ENCODE data around the gene BARX2.

The BARX2 gene

DNA sequence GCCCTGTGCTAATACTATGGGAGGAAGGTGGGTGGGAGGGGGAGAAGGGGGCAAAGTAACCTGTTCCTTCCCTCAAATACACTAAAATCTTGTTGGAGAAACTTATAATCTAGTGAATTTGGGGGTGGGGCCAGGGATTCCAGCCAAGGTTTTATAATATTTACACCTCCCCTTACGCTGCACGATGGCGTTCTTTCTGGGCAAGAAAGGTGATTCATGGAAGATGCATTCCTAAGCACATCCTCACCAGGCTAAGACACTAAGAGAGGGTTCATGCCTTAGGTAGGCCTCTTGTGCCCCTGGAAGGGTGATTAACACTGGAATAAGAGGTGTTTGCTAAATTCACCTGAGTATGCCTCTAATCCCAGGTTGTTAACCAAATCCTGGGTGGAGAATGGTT is 82.6 kb downstream of the BARX2 start:
- Histone ChIP-seq H3K27ac (no peak overlapping the region), H3K9me3 (ENCODE audit: low read depth, low read length) (no peaks in the 10 kb centered on the region), H3K4me3 (no peak overlapping the region), H3K36me3 (ENCODE audit: insufficient read depth, low read length) (no peaks in the 10 kb centered on the region), H3K9ac (ENCODE audit: insufficient read length) (no peak overlapping the region)
- DNase-seq (ENCODE audit: low read depth, low spot score): no peak
- no peak for TF ChIP-seq FOXP2 (optimal IDR thresholded peaks at IDR 0.05; ENCODE audit: control extremely low read depth, extremely low read length, insufficient read depth)
- no peak for TF ChIP-seq POLR2AphosphoS5 (IDR thresholded peaks at IDR 0.05; ENCODE audit: borderline replicate concordance, low read depth, low read length)
- no peak for TF ChIP-seq EZH2 (IDR thresholded peaks at IDR 0.05)

DNA sequence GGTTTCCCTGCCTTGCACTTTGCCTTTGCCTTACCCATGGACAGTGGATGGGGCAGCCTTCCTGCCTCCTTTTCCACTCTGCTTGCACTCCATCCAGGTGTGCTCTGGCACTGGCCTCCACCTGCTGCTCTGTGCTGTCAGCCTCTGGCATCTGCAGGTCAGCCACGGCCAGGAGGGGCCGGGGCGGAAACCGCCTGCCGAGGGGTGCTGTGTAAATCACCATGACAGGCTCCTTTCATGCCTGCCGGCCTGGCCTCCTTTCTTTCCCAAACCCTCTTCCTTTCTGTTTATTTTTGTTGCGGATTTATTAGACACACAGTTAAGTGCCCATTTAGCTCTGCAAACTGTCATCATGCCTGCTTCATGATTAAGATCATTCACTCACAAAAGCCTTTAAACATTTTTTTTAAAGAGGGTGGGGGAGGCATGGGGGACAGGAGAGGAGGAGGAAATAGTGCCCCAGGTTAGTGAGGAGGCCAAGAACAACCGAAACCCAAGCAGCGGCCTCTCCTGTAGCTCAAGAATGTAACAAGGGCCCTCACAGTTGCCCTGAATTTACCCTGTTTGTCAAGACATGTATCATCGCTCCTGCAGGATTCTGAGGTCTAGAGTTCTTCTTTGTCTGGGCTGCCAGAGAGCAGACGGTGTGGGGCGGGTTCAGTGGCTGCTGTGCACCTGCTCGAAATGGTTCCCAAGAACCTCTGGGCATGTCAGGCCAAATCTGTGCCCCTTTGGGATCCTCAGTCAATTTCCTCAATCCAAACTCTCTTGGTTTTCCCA is 83.3 kb downstream of the BARX2 start:
- no peak overlapping the region for H3K27ac ChIP-seq
- no peak overlapping the region for H3K9ac ChIP-seq (ENCODE audit: insufficient read length)
- no peak for DNase-seq (ENCODE audit: low read depth, low spot score)
- no peaks in the 10 kb centered on the region for H3K36me3 ChIP-seq (ENCODE audit: insufficient read depth, low read length)
- no peak for TF ChIP-seq POLR2AphosphoS5 (IDR thresholded peaks at IDR 0.05; ENCODE audit: borderline replicate concordance, low read depth, low read length)
- TF ChIP-seq EZH2 (IDR thresholded peaks at IDR 0.05): no peak
- TF ChIP-seq FOXP2 (optimal IDR thresholded peaks at IDR 0.05; ENCODE audit: control extremely low read depth, extremely low read length, insufficient read depth): no peak
- H3K4me3 ChIP-seq: no peak overlapping the region
- no peaks in the 10 kb centered on the region for H3K9me3 ChIP-seq (ENCODE audit: low read depth, low read length)

DNA sequence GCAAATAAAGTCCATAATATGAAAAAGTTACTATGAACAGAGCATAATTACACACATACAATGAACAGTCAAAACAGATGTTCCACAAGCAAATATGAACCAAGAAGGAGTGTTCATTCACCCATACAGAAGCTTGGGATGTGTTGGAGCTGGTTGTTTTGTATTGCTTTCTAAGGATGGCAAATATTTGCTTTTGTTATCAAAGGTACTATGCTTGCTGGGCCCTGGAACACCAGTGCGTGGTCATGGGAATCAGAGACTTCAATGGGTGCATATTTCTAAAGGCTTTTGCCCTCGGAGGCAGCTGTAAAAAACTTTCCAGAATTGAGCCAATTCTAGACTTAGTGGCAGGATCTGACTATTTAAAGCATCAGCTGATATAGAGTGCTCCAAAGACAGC is 85.1 kb downstream of the BARX2 start:
- H3K27ac ChIP-seq: no peak overlapping the region
- no peak for DNase-seq (ENCODE audit: low read depth, low spot score)
- H3K9ac ChIP-seq (ENCODE audit: insufficient read length): no peak overlapping the region
- H3K4me3 ChIP-seq: no peak overlapping the region
- H3K9me3 ChIP-seq (ENCODE audit: low read depth, low read length): no peaks in the 10 kb centered on the region
- no peak for TF ChIP-seq EZH2 (IDR thresholded peaks at IDR 0.05)
- TF ChIP-seq POLR2AphosphoS5 (IDR thresholded peaks at IDR 0.05; ENCODE audit: borderline replicate concordance, low read depth, low read length): no peak
- TF ChIP-seq FOXP2 (optimal IDR thresholded peaks at IDR 0.05; ENCODE audit: control extremely low read depth, extremely low read length, insufficient read depth): no peak
- H3K36me3 ChIP-seq (ENCODE audit: insufficient read depth, low read length): no peaks in the 10 kb centered on the region

DNA sequence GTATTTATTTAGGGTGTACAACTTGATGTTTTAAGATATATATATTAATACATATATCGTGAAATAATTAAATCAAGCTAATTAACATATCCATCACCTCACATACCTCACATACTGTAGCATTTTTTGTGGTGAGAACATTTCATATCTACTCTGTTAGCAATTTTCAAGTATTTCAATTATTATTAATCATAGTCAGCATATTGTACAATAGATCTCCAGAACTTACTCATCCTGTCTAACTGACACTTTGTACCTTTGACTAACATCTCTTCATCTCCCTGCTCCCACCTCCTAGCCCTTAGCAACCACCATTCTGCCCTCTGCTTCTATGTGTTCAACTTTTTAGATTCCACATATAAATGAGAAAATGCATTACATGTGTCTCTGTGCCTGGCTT is 108.4 kb downstream of the BARX2 start:
- H3K9ac ChIP-seq (ENCODE audit: insufficient read length): no peak overlapping the region
- H3K4me3 ChIP-seq: no peak overlapping the region
- no peaks in the 10 kb centered on the region for H3K9me3 ChIP-seq (ENCODE audit: low read depth, low read length)
- TF ChIP-seq EZH2 (IDR thresholded peaks at IDR 0.05): no peak
- TF ChIP-seq POLR2AphosphoS5 (IDR thresholded peaks at IDR 0.05; ENCODE audit: borderline replicate concordance, low read depth, low read length): no peak
- TF ChIP-seq FOXP2 (optimal IDR thresholded peaks at IDR 0.05; ENCODE audit: control extremely low read depth, extremely low read length, insufficient read depth): no peak
- H3K27ac ChIP-seq: no peak overlapping the region
- DNase-seq (ENCODE audit: low read depth, low spot score): no peak
- no peaks in the 10 kb centered on the region for H3K36me3 ChIP-seq (ENCODE audit: insufficient read depth, low read length)

DNA sequence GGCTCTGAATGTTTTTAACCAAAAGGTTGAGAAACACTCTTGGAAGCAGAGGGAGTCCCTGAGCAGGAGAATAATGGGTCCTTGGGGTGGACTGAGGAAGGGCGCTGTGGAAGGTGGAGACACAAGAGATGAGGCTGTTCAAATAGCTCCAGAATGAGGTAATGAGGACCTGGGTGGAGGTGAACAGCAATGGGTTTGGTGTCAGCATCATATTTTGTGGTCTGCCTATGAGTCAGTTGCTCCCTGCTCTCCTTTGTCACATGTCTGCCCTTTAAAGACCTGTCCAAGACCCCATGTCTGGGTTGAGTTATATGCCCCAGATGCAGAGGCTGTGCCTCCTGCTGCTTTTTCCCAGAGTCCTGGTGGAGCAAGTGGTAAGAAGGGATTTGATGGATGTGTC is 113.6 kb downstream of the BARX2 start:
- H3K36me3 ChIP-seq (ENCODE audit: insufficient read depth, low read length): no peaks in the 10 kb centered on the region
- DNase-seq (ENCODE audit: low read depth, low spot score): no peak
- H3K9ac ChIP-seq (ENCODE audit: insufficient read length): no peak overlapping the region
- no peak for TF ChIP-seq POLR2AphosphoS5 (IDR thresholded peaks at IDR 0.05; ENCODE audit: borderline replicate concordance, low read depth, low read length)
- no peak for TF ChIP-seq FOXP2 (optimal IDR thresholded peaks at IDR 0.05; ENCODE audit: control extremely low read depth, extremely low read length, insufficient read depth)
- TF ChIP-seq EZH2 (IDR thresholded peaks at IDR 0.05): no peak
- H3K9me3 ChIP-seq (ENCODE audit: low read depth, low read length): no peaks in the 10 kb centered on the region
- no peak overlapping the region for H3K4me3 ChIP-seq
- no peak overlapping the region for H3K27ac ChIP-seq

DNA sequence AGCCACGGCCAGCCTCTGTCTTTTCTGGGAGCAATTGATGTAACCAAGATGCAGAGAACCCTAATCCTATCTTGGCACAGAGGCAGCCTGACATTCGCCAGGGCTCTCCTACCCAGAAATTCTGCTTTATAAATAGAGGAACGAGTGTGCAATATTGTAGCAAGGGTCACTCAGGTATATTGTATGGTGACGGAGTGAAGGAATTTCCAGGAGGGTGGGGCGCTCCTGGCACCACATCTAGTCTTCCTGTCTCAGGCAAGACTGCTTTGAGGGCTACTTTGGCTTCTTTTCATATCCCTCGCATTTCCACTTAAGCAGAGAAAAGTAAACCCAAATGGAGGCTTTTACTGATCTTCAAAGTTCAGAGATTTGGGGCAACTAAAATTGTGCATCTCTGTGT is 114.4 kb downstream of the BARX2 start:
- Histone ChIP-seq H3K27ac (no peak overlapping the region), H3K36me3 (ENCODE audit: insufficient read depth, low read length) (no peaks in the 10 kb centered on the region), H3K4me3 (no peak overlapping the region), H3K9ac (ENCODE audit: insufficient read length) (no peak overlapping the region), H3K9me3 (ENCODE audit: low read depth, low read length) (no peaks in the 10 kb centered on the region)
- TF ChIP-seq EZH2 (IDR thresholded peaks at IDR 0.05): no peak
- no peak for TF ChIP-seq FOXP2 (optimal IDR thresholded peaks at IDR 0.05; ENCODE audit: control extremely low read depth, extremely low read length, insufficient read depth)
- no peak for TF ChIP-seq POLR2AphosphoS5 (IDR thresholded peaks at IDR 0.05; ENCODE audit: borderline replicate concordance, low read depth, low read length)
- DNase-seq (ENCODE audit: low read depth, low spot score): no peak

DNA sequence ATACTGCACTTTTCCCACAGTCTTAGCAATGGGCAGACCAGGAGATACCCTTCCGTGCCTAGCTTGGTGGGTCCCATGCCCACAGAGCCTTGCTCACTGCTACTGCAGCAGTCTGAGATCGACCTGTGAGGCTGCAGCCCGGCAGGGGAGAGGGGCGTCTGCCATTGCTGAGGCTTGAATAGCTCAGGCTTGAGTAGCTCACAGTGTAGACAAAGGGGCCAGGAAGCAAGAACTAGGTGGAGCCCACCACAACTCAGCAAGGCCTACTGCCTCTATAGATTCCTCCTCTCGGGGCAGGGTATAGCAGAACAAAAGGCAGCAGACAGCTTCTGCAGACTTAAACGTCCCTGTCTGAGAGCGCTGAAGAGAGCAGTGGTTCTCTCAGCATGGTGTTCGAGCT is 118.1 kb downstream of the BARX2 start:
- Histone ChIP-seq H3K9me3 (ENCODE audit: low read depth, low read length) (no peaks in the 10 kb centered on the region), H3K4me3 (no peak overlapping the region), H3K27ac (no peak overlapping the region), H3K36me3 (ENCODE audit: insufficient read depth, low read length) (no peaks in the 10 kb centered on the region), H3K9ac (ENCODE audit: insufficient read length) (no peak overlapping the region)
- no peak for TF ChIP-seq FOXP2 (optimal IDR thresholded peaks at IDR 0.05; ENCODE audit: control extremely low read depth, extremely low read length, insufficient read depth)
- TF ChIP-seq EZH2 (IDR thresholded peaks at IDR 0.05): no peak
- TF ChIP-seq POLR2AphosphoS5 (IDR thresholded peaks at IDR 0.05; ENCODE audit: borderline replicate concordance, low read depth, low read length): no peak
- no peak for DNase-seq (ENCODE audit: low read depth, low spot score)
